ENCODE data around the gene TNNI3K.

TNNI3K gene

GRCh38 chr1:74504933-74505512 is 269.8 kb downstream of the TNNI3K start:
- no peak for DNase-seq

- no peak for DNase-seq
Observed at GRCh38 chr1:74505928-74506710, 270.9 kb downstream of the TNNI3K start.

GRCh38 chr1:74508449-74508848 is 273.3 kb downstream of the TNNI3K start:
- no peak for DNase-seq

DNA sequence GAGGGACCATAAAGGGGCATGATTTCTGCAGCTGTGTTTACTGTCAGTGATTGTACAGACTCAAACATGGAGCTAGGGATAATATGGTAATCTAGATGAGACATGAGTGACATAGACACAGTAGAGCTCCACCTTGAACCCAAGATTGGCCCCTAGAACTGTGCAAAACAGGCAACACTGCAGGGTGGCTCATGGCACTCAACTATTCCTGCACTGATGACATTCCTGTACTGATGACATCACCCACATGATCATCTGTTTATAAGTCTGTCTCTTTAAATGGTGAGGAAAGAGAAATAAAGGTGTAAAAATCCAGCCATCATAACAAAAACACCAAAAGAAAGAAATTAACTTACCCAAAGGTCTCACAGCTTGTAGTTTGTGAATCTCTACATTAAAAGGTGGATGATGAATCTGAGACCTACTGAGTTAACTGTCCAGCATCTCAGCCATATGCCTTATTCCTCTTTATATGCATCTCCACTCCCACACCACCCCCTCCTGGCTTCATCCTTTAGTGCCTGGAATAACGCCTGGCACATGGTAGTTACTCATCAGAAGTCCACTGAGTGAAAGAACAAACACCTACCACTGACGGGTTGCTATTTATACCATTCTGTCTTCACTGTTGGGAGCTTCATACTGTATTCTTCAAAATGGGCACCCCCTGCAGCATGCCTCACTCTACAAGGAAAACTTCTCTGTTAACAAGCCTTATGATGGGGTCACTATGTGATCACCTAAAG is 277.2 kb downstream of the TNNI3K start, which contains the start of gene LRRC53:
TSS of gene LRRC53 (minus strand) at position 442 of the 746 bp plus-strand sequence. CDS start 29,262 bp downstream, outside the sequence.
- no peak for DNase-seq

GRCh38 chr1:74513411-74514300 is 278.5 kb downstream of the TNNI3K start:
- DNase-seq: no peak

DNA sequence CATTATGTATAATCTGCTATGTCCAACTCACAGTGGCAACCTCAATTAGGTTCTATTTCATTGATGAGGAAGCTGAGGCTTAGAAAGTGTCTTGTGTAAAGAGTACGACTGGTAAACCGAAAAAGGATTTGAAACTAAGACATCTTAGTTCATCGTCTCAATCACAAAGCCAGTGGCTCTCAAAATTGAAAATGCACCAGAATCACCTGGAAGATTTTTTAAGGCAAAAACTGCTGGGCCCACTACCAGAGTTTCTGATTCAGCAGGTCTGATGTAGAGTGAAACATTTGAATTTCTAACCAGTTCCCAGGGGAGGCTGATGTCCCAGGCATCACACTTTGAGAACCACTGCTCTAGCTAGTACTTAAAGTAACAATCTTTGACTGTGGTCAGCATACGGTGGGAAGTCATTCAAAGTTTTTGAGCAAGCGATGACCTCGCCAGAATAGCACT is 282.4 kb downstream of the TNNI3K start:
- DNase-seq: no peak

DNA sequence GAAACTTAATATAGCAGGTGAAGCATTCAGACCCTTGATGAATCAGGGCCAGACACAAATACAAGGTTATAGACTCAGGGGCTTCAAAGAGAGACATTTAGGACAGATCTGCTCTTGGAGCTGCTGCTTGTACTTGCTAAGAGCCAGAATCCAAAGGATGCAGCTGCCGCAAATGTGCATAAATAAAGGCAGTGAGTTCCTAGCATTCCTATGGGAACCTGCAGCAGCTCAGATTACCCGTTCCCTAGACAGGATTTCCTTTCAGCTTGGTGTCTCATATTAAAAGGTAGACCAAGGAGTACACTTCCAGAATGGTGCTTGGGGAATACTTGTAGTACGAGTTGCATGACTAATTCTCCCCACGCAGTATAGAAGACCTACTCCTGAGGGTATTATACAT is 287.0 kb downstream of the TNNI3K start:
- no peak for DNase-seq

DNA sequence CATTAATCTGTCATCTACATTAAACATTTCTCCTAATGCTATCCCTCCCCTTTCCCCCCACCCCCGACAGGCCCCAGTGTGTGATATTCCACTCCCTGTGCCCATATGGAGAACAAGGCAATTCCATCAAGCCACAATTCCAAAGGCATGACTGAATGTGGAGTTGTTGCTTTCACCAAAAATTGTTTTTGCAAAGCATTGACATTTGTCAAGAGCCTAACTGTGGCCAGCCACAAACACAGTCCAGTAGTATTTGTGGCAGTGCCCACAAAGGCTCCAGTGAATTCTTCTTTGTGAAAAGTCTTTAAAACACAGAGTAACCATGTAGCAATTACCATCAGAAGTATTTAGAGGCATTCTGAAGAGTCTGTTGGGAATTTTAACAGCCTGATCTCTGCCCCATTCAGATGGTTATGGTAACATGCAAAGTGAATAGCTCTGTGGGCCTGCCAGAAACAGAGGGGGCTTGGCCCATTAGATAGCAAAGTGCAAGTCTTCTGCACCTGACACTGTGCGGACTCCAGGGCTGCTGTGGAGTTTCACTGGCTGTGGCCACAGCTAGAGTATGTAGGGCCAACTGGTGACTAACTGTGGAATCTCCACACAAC is 288.8 kb downstream of the TNNI3K start:
- DNase-seq: peak; percentile 25

DNA sequence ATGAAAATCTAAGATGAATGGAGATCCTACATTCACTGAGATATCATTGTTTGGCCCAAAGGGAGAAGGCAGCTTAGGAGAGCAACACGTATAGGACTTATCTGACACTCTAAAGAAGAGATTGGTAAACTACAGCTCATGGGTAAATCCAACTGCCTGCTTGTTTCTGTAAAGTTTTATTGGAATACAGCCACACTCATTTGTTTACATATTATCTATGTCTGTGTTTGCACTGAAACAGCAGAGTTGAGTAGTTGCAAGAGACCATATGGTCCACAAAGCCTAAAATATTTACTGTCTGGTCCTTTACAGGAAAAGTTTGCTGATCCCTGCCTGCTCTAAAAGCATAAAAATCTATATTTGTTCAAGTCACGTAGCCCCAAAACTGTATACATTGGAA is 291.5 kb downstream of the TNNI3K start:
- DNase-seq: no peak

DNA sequence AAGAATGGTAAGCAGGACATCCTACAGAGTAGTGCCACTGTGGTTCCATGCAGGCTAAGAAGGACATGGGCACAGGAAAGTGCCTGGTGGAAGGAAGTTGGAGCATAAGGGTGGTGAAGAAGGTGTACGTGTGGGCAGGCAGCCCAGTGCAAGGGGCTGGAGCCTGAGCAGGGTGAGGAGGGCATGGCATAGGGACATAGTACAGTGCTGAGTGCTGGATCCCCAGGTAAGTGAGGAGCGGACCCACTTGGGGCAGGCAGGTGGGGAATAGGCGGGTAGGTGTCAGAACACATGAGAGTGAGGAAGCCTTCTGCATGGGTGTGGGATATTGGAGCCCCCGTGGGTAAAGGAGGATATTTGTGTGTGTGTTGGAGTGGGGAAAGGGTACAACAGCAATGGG is 292.9 kb downstream of the TNNI3K start:
- DNase-seq: no peak

DNA sequence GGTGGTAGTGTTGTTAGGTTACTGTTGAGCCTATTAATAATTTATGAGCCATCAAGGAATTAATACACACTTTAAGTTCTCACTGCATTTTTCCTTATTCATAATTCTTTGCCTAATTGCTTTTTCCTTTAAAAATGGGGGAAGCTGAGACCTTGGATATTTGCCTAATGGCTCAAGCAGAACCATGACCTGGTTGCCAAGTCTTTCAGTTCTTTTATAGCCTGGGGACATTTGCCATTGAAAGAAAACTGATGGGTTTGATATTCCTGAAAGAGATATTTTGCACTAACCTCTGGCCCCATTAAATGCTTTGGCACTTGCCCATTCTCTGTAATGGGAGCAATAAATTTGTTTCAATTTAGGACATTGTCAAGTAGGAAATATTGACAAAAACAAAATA is 295.7 kb downstream of the TNNI3K start:
- no peak for DNase-seq

- no peak for DNase-seq
Observed at GRCh38 chr1:74531796-74532195, 296.6 kb downstream of the TNNI3K start.

- no peak for DNase-seq
Observed at GRCh38 chr1:74534241-74534640, 299.1 kb downstream of the TNNI3K start.

DNA sequence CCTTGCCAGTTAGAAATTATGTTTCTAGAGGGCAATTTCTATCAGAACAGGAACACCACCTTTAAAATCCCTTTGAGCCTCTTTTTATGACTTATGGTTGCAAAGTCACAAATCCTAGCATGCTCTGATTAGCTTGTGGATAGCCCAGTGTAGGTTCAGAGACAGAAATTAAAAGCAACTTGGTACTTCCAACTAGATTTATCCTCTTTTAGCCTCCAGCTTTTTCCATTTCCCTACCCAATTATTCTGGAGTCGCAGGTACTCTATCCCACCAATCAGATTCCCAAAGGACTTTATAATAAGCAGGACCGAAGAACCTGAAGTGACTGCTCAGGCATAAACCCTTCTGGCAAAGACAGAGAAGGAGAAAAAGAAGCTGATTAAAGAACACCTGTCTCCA is 310.6 kb downstream of the TNNI3K start:
- no peak for DNase-seq

- DNase-seq: no peak
Observed at GRCh38 chr1:74548961-74549750, 314.0 kb downstream of the TNNI3K start.

DNA sequence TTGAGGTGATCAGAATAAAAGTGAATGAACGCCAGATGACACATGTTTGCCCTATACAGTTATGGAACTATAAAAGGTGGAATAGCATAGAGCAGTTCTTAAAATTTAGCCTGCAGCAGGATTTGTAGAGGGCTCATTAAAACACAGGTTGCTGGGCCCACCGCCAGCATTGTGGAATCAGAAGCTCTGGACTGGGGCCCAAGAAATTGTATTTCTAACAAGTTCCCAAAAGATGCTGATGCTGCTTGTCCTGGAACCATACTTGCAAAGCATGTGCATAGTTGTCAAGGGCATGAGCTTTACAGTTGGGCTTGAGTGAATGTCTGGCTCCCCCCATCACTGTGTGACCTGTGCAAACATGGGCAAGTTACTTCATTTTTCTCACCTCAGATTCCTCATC is 314.7 kb downstream of the TNNI3K start:
- no peak for DNase-seq

- DNase-seq: no peak
Observed at GRCh38 chr1:74570797-74571492, 335.8 kb downstream of the TNNI3K start.

GRCh38 chr1:74571493-74571800 is 336.3 kb downstream of the TNNI3K start:
- DNase-seq: no peak

DNA sequence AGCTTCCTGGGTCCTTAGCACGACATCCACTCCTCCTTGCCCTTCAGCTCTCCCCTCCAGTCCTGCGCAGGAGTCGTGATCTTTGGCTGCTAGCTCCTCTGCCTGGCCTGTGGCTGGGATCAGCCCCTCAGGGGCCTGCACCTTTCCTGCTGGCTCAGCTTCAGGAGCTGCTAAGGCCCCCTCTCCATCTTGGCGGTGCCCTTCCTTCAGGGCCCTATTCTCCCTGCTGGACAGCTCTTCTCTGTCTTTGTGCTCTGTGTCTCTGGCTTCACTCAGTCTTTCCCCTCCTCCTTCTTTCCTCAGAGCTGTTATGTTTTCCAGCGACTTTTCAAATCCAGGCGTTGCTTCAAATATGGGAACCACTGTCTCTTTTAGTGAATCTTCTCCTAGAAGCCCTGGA is 336.7 kb downstream of the TNNI3K start:
- no peak for DNase-seq

DNA sequence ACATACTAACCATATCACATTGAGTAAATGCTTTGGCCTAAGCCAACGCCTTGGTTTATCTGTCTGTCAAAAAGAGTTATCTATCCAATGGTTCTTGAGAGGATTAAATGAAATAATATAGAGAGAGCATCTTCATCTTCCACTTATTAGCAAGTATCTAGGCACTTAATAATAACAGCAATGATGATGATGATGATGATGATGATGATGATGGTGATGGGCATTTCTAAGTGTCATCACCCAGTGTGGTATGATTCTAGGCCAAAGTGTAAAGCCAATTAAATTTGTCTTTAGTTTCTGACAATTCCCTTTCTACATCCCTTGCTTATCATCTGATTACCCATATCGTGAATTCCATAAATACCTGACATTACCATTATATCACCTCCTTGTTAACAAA is 342.9 kb downstream of the TNNI3K start:
- no peak for DNase-seq

- no peak for DNase-seq
Observed at GRCh38 chr1:74579425-74579824, 344.2 kb downstream of the TNNI3K start.

All from femur (tissue), 1 donor.